GM12873 (cell line): ENCODE results near the gene MSANTD4.

Experiments
- CTCF ChIP-seq: IDR thresholded peaks from 2 replicates; pipeline ENCODE4 v1.5.1; 2012; ENCODE audit warnings: low read depth, mild to moderate bottlenecking, moderate library complexity, low read length, control low read depth; ENCODE audit not compliant: insufficient read depth; ENCODE audit errors: missing control alignments

The MSANTD4 gene

GRCh38 chr11:106022795-106023275 is 795 bp upstream of the MSANTD4 start:
- TF ChIP-seq CTCF = no peak

- TF ChIP-seq CTCF = no peak
These were observed 666 bp downstream of the MSANTD4 start for GRCh38 chr11:106021181-106021966.

- TF ChIP-seq CTCF = no peak
These were observed 4.9 kb downstream of the MSANTD4 start for GRCh38 chr11:106017093-106017492.

GRCh38 chr11:106015066-106015465 is 7.0 kb downstream of the MSANTD4 start:
- TF ChIP-seq CTCF = no peak

- TF ChIP-seq CTCF = no peak
These were observed 7.4 kb downstream of the MSANTD4 start for GRCh38 chr11:106014620-106015019.

- TF ChIP-seq CTCF = no peak
These were observed 8.0 kb downstream of the MSANTD4 start for GRCh38 chr11:106014035-106014434.

GRCh38 chr11:106012744-106013143 is 9.3 kb downstream of the MSANTD4 start:
- TF ChIP-seq CTCF = no peak
